Measurements from ENCODE around the gene KRTAP6-1.
A peak's percentile ranks its signal among the peaks of the same experiment; 100 is the strongest.

The KRTAP6-1 gene

DNA sequence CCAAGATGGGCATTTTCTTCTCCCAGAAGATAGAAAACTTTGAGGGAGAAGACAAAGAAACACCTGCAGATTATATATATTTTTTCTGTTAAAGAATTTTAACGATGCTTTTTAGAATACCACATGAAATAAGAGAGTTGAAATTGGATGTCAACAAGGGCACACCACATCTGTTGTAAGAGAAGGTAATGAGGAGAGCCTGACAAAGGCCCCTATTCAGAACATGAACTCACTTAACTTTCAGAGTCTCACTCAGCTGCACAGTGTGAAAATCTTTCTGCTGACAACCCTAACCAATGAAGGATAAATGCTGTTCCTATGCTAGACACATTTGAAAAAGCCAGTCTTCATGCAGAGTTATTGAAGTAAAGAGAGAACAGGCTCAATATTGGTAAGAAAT is 30.9 kb downstream of the KRTAP6-1 start:
- H3K4me1 ChIP-seq (ENCODE audit: control insufficient read depth, insufficient read depth, low read length) = peaks cover 12% of the 10 kb centered on the region
- H3K27me3 ChIP-seq (ENCODE audit: control insufficient read depth, insufficient read depth, low read length, poor library complexity, severe bottlenecking) = no peaks in the 10 kb centered on the region
- no peaks in the 10 kb centered on the region for H3K9me3 ChIP-seq (ENCODE audit: control insufficient read depth, low read length)
- WGBS, 2 experiments = 100% methylated on average over 1 of the region's 1 CpG; no CpG with 5 or more reads in 1 of the 2 experiments
- no peak overlapping the region for H3K27ac ChIP-seq (ENCODE audit: insufficient read depth, low read depth, low read length, poor library complexity, severe bottlenecking)
- no peak overlapping the region for H3K4me3 ChIP-seq (ENCODE audit: insufficient read depth, low read depth, low read length)
- H3K36me3 ChIP-seq (ENCODE audit: control insufficient read depth, insufficient read depth, low read length) = no peaks in the 10 kb centered on the region

DNA sequence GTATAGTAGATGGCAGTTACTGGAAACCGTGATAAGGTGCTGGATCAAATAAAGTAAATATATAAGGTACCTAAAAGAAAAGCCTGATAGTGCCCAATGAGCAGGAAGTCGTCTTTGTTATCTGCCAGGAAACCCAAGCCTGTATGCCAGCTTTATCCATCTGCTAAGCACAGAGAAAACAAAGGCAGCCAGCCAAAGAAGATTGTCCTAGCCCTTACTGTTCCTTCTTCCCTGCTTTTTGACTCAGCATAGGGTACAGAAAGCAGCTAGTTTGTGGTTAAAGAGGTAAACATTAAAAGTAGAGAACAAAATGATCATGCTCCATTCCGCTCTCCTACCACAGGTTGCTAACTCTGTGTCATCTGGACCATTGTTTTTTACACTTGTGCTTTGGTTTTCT is 33.6 kb downstream of the KRTAP6-1 start:
- Histone ChIP-seq H3K9me3 (ENCODE audit: control insufficient read depth, low read length) (no peaks in the 10 kb centered on the region), H3K4me1 (ENCODE audit: control insufficient read depth, insufficient read depth, low read length) (peaks cover 12% of the 10 kb centered on the region), H3K4me3 (ENCODE audit: insufficient read depth, low read depth, low read length) (no peak overlapping the region), H3K27ac (ENCODE audit: insufficient read depth, low read depth, low read length, poor library complexity, severe bottlenecking) (no peak overlapping the region), H3K27me3 (ENCODE audit: control insufficient read depth, insufficient read depth, low read length, poor library complexity, severe bottlenecking) (no peaks in the 10 kb centered on the region), H3K36me3 (ENCODE audit: control insufficient read depth, insufficient read depth, low read length) (no peaks in the 10 kb centered on the region)
- 75 to 76% methylated on average over 3 of the region's 3 CpGs for WGBS, 2 experiments

DNA sequence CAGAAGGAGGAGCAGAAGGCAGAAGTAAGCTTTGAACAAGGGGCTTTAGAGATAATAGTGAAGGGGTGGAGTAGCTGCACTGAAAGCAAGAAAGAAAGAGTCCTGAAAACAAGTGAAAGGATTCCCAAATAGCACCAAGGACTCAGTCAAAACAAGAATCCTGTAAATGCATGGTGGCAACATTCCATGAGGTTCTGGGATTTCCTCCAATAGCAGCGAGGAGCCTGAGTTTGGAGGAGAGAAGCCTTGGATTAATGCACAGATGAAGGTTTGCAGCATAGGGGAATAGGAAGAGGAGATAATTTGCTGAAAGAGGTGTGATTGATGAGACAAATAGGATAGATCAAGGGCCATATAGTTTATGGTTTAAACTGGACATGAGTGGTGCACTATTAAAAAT is 34.4 kb downstream of the KRTAP6-1 start:
- Histone ChIP-seq H3K9me3 (ENCODE audit: control insufficient read depth, low read length) (no peaks in the 10 kb centered on the region), H3K27me3 (ENCODE audit: control insufficient read depth, insufficient read depth, low read length, poor library complexity, severe bottlenecking) (no peaks in the 10 kb centered on the region), H3K4me1 (ENCODE audit: control insufficient read depth, insufficient read depth, low read length) (peaks cover 12% of the 10 kb centered on the region), H3K27ac (ENCODE audit: insufficient read depth, low read depth, low read length, poor library complexity, severe bottlenecking) (peak overlapping the region; percentile 47), H3K36me3 (ENCODE audit: control insufficient read depth, insufficient read depth, low read length) (no peaks in the 10 kb centered on the region), H3K4me3 (ENCODE audit: insufficient read depth, low read depth, low read length) (no peak overlapping the region)
- WGBS, 2 experiments = 71 to 83% methylated on average over 1 of the region's 1 CpG

DNA sequence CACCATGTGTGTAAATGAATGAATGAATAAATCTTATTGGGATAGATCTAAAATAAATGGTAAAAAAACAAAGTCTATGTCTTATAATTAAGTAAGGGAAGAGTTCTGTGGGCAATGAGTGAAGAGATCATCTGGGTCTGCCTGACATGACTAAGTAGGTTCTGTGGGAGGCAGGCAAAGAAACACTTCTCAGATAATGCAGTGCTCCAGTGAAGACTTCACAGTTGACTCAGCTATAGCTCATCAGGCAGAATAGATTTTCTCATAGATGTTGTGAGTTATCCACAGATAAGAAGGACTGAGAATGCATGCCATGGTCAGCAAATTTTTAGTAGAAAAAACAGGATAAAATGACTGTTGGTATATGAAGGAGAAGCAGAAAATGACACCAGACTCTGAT is 36.0 kb downstream of the KRTAP6-1 start:
- H3K4me3 ChIP-seq (ENCODE audit: insufficient read depth, low read depth, low read length) = no peak overlapping the region
- peaks cover 12% of the 10 kb centered on the region for H3K4me1 ChIP-seq (ENCODE audit: control insufficient read depth, insufficient read depth, low read length)
- H3K9me3 ChIP-seq (ENCODE audit: control insufficient read depth, low read length) = no peaks in the 10 kb centered on the region
- no peaks in the 10 kb centered on the region for H3K27me3 ChIP-seq (ENCODE audit: control insufficient read depth, insufficient read depth, low read length, poor library complexity, severe bottlenecking)
- no peak overlapping the region for H3K27ac ChIP-seq (ENCODE audit: insufficient read depth, low read depth, low read length, poor library complexity, severe bottlenecking)
- H3K36me3 ChIP-seq (ENCODE audit: control insufficient read depth, insufficient read depth, low read length) = no peaks in the 10 kb centered on the region

DNA sequence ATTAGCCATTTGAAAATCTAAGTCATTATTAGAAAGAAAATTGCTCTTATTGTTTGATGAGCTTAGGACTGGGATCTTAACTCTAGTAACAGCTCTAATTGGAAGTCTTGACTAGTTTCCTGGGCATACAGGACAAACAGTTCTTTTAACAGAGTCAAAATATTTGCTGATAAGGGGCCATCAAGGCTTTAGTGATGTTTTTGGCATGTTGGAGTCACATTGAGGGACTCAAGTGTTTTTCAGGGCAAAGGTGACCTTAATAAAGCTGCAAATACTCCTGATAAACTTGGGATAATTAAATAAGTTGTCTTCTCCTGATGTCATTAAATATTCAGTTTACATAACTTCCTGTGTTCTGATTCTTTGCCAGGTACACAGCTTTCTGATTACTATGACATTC is 46.1 kb downstream of the KRTAP6-1 start:
- Histone ChIP-seq H3K27ac (ENCODE audit: insufficient read depth, low read depth, low read length, poor library complexity, severe bottlenecking) (no peak overlapping the region), H3K4me1 (ENCODE audit: control insufficient read depth, insufficient read depth, low read length) (no peaks in the 10 kb centered on the region), H3K36me3 (ENCODE audit: control insufficient read depth, insufficient read depth, low read length) (no peaks in the 10 kb centered on the region), H3K27me3 (ENCODE audit: control insufficient read depth, insufficient read depth, low read length, poor library complexity, severe bottlenecking) (no peaks in the 10 kb centered on the region), H3K9me3 (ENCODE audit: control insufficient read depth, low read length) (no peaks in the 10 kb centered on the region), H3K4me3 (ENCODE audit: insufficient read depth, low read depth, low read length) (no peak overlapping the region)

DNA sequence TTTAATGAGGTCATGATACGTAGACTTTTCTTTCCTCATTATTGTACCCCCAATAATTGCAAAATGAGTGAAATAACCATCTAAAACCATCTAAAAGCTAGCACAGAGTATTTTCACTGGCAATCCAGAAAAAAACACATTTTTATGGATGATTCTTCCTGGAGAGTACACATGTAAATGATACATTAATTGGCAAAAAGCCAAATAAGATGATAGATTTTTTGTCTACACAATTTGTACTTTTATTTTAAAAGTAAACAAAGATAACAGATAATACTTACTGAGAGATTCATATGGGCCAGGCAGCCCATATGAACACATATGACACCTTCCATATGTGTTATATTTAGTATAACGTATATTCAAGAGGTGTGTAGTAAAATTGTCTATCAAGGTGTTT is 50.1 kb downstream of the KRTAP6-1 start:
- Histone ChIP-seq H3K4me3 (ENCODE audit: insufficient read depth, low read depth, low read length) (no peak overlapping the region), H3K27ac (ENCODE audit: insufficient read depth, low read depth, low read length, poor library complexity, severe bottlenecking) (no peak overlapping the region), H3K36me3 (ENCODE audit: control insufficient read depth, insufficient read depth, low read length) (no peaks in the 10 kb centered on the region), H3K4me1 (ENCODE audit: control insufficient read depth, insufficient read depth, low read length) (no peaks in the 10 kb centered on the region), H3K27me3 (ENCODE audit: control insufficient read depth, insufficient read depth, low read length, poor library complexity, severe bottlenecking) (no peaks in the 10 kb centered on the region), H3K9me3 (ENCODE audit: control insufficient read depth, low read length) (no peaks in the 10 kb centered on the region)
- 97 to 100% methylated on average over 1 of the region's 2 CpGs for WGBS, 2 experiments

Measured in ectodermal cell (in vitro differentiated cells).